Stimulated activated naive CD8-positive, alpha-beta T cell treated with anti-CD3 and anti-CD28 coated beads, Interleukin-15, amount 100 ng/mL, for 72 hours (primary cell): Measurements from ENCODE around the gene MMP21.

ENCODE experiments used
- ATAC-seq: fragments of 150-1000 bp; cut with Tn5 transposase; 2 replicates; pipeline ENCODE4 v1.10.0; 2021; ENCODE audit warnings: mild to moderate bottlenecking, moderate library complexity
- DNase-seq, 2 donors: peaks; one replicate each; pipeline ENCODE4 v3.0.0; 2021 to 2022
- H3K27ac Mint-ChIP-seq, 2 donors: one replicate each; pipeline ENCODE4 v1.8.0; 2022; ENCODE audit warnings: mild to moderate bottlenecking in 2 of 2, mixed read lengths in 2 of 2, moderate library complexity in 2 of 2
- H3K27me3 Mint-ChIP-seq: one replicate; pipeline ENCODE4 v1.8.0; 2022; ENCODE audit warnings: mixed read lengths
- H3K4me1 Mint-ChIP-seq: one replicate; pipeline ENCODE4 v1.8.0; 2022; ENCODE audit warnings: mild to moderate bottlenecking, mixed read lengths
- H3K4me3 Mint-ChIP-seq, 2 donors: one replicate each; pipeline ENCODE4 v1.8.0; 2022; ENCODE audit warnings: mild to moderate bottlenecking in 2 of 2, mixed read lengths in 2 of 2, moderate library complexity in 1 of 2
- H3K9me3 Mint-ChIP-seq, 2 donors: one replicate each; pipeline ENCODE4 v1.8.0; 2022; ENCODE audit warnings: mixed read lengths in 2 of 2

The MMP21 gene

DNA sequence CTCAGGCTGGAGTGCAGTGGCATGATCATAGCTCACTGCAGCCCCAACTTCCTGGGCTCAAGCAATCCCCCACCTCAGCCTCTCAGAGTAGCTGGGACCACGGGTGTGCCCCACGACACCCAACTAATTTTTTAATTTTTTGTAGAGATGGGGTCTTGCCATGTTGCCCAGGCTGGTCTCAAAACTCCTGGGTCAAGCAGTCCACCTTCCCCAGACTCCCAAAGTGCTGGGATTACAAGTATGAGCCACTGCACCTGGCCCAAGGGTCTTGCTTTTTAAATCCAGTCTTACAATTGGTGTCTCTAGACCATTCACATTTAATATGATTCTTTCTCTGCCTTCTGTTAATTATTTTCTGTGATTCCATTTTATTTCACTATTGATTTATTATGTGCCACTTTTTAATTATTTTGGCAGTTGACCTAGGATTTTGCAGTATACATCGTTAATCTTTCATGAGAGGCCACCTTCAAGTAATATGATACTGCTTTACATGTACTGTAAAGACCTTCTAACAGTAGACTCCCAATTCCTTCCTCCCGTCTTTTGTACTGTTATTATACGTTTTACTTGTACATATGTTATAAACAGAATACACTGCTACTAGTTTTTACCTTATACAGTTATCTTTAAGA is 18.7 kb downstream of the MMP21 start:
- no peak overlapping the region for H3K4me3 Mint-ChIP-seq
- H3K4me1 Mint-ChIP-seq = no peaks in the 10 kb centered on the region
- ATAC-seq = no peak
- peak overlapping the region in 1 of 2 donors; percentile 77 for H3K27ac Mint-ChIP-seq
- no peak for DNase-seq
- H3K9me3 Mint-ChIP-seq = no peaks in the 10 kb centered on the region
- no peaks in the 10 kb centered on the region for H3K27me3 Mint-ChIP-seq

DNA sequence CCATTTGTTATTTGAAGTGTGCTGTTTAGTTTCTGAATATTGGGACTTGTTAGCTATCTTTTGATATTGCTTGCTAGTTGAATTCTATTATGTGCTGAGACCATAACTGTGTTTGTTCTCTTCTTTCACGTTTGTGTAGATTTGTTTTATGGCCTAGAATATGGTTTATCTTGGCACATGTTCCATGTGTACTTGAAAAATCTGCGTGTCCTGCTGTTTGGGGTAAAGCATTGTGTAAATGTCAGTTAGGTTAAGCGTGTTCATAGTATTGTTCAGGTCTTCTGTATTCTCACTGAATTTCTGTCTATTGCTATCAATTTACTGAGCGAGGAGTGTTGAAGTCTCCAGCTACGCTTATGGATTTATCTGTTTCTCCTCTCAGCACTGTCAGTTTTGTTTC is 19.4 kb downstream of the MMP21 start:
- no peaks in the 10 kb centered on the region for H3K27me3 Mint-ChIP-seq
- no peak overlapping the region for H3K27ac Mint-ChIP-seq
- ATAC-seq = no peak
- H3K4me3 Mint-ChIP-seq = no peak overlapping the region
- no peak for DNase-seq
- H3K4me1 Mint-ChIP-seq = no peaks in the 10 kb centered on the region
- H3K9me3 Mint-ChIP-seq = no peaks in the 10 kb centered on the region

DNA sequence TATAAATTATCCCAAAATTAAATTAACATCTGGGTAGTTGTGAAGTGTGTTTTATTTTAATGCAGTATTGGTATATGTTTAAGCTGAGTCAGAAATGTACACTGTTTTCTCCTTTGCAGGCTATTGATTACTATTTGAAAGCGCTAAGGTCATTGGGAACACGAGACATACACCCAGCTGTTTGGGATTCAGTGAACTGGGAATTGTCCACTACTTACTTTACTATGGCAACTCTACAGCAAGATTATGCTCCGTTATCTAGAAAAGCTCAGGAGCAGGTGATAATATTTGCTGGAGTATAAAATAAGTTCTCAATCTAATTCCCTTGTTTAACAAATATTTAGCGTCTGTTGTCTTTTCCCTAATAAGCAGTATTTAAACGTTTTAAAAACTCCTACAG is 28.2 kb downstream of the MMP21 start:
- H3K27me3 Mint-ChIP-seq = no peaks in the 10 kb centered on the region

DNA sequence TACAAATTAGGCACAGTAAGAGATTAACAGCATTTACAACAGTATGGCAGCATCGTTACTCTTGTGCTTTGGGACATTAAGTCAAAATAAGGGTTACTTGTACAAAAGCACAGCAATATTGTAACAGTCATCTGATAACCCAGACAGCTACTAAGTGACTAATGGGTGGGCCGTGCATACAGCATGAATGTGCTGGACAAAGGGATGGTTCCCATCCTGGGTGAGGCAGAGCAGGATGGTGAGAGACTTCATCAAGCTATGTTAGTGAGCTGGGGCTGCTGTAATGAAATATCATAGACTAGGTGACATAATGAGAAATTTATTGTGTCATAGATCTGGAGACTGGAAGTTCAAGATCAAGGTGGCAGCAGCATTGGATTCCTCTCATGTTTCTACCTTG is 30.7 kb downstream of the MMP21 start:
- H3K9me3 Mint-ChIP-seq = no peaks in the 10 kb centered on the region

More for the DNA sequence above, 28.2 kb downstream of the MMP21 start:
- Mint-ChIP-seq H3K4me1 (peaks cover 10% of the 10 kb centered on the region), H3K4me3 (no peak overlapping the region), H3K27ac (no peak overlapping the region), H3K9me3 (no peaks in the 10 kb centered on the region)
- DNase-seq = no peak
- ATAC-seq = no peak

DNA sequence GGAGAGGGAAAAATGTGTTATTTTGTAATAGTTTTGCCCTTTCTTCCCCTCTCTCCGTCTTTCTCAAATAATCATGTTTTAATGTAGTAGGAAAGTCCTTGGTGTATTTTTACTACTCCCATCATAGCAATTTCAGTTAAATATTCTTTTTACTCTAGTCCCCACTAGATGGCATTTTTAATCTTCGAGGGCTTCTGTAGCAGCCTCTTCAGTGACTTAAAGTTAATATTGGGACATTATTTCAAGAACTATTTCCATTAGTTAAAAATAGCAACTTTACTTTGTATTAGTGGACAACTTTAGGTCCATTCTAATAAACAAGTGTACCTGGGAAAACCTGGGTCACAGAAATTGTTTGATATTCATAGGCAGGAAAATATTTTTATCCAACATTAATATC is 33.2 kb downstream of the MMP21 start:
- no peak overlapping the region for H3K27ac Mint-ChIP-seq
- no peaks in the 10 kb centered on the region for H3K27me3 Mint-ChIP-seq
- no peak overlapping the region for H3K4me3 Mint-ChIP-seq
- no peak for ATAC-seq
- peaks cover 10% of the 10 kb centered on the region for H3K4me1 Mint-ChIP-seq
- no peak for DNase-seq
- no peaks in the 10 kb centered on the region for H3K9me3 Mint-ChIP-seq

More for the DNA sequence above, 30.7 kb downstream of the MMP21 start:
- H3K27ac Mint-ChIP-seq = no peak overlapping the region
- peaks cover 10% of the 10 kb centered on the region for H3K4me1 Mint-ChIP-seq
- H3K27me3 Mint-ChIP-seq = no peaks in the 10 kb centered on the region
- ATAC-seq = no peak
- H3K4me3 Mint-ChIP-seq = no peak overlapping the region
- DNase-seq = no peak

DNA sequence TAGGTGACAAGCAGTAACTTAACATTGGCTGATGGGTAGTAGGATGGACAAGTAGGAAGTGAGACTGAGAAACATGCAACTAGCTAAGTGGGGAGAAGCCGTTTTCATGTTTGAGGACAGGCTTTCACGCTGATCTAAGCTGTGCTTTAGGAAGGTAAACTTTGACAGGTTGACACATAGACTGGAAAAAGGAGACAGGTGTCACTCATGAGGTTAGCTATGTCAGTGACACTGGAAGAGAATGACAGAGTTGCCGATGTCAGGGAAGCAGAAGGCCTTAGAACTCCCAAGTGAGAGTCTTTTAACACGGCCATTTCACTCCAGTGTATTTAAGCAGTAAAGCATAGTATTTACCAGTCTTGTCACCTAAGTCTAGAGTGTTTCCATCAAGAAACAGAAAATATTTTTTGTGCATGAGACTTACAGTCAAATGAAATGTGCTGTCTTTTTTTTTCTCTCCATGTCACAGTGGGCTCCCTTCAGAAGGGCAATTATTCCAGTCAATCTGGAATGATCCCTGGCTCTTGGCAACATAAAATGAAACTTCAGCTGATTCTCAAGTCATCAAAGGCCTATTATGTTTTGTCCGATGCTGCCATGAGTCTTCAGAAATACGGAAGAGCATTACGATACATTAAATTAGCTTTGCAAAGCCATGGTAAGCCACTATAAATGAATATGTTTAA is 35.5 kb downstream of the MMP21 start:
- H3K4me1 Mint-ChIP-seq = no peaks in the 10 kb centered on the region
- peak overlapping the region in 1 of 2 donors; percentile 30 for H3K27ac Mint-ChIP-seq

DNA sequence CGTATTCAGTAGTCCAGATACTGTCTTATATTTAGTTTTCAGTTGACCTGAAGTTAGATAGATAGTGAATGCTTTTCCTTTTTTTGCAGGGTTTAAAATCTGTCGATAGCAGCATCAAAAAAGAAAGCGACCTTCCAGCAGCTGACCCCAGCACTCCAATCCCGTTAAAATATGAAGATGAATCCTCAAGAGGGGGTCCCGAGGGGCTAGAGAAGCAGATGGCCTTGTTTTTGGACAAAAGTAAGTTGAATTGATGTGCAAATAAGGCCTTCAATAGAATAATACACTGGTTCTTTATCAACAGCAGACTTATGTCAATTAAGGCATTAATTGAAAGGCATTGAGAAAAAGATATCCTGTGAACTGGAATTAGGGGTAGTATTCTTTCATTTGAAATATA is 37.4 kb downstream of the MMP21 start:
- ATAC-seq (no peak), DNase-seq (no peak)
- Mint-ChIP-seq H3K4me1 (no peaks in the 10 kb centered on the region), H3K9me3 (no peaks in the 10 kb centered on the region), H3K4me3 (no peak overlapping the region), H3K27me3 (no peaks in the 10 kb centered on the region), H3K27ac (peak overlapping the region in 1 of 2 donors; percentile 65)

More for the DNA sequence above, 35.5 kb downstream of the MMP21 start:
- ATAC-seq = no peak
- H3K4me3 Mint-ChIP-seq = no peak overlapping the region
- no peaks in the 10 kb centered on the region for H3K9me3 Mint-ChIP-seq
- no peak for DNase-seq
- H3K27me3 Mint-ChIP-seq = no peaks in the 10 kb centered on the region

DNA sequence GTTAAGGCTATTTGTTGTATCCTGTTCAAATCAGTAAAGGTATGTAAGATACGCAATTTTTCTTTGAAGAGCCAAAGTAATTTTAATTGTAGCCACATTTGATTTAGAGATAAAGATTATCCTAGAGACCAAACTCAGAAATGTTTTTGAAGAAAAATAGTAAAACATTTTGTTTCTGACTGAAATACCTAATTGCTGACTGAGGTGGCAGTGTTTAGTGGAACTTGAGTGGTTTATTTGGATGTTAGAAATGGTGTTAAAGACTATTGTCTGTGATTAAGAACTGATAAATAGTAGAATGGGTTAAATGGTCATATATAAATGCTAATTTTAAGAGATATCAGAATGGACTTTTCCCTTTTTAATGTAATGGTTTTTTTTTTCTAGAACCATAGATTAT is 40.8 kb downstream of the MMP21 start:
- no peaks in the 10 kb centered on the region for H3K9me3 Mint-ChIP-seq
- H3K27ac Mint-ChIP-seq = no peak overlapping the region
- no peaks in the 10 kb centered on the region for H3K4me1 Mint-ChIP-seq
- ATAC-seq (no peak), DNase-seq (no peak)
- no peak overlapping the region for H3K4me3 Mint-ChIP-seq
- H3K27me3 Mint-ChIP-seq = no peaks in the 10 kb centered on the region

DNA sequence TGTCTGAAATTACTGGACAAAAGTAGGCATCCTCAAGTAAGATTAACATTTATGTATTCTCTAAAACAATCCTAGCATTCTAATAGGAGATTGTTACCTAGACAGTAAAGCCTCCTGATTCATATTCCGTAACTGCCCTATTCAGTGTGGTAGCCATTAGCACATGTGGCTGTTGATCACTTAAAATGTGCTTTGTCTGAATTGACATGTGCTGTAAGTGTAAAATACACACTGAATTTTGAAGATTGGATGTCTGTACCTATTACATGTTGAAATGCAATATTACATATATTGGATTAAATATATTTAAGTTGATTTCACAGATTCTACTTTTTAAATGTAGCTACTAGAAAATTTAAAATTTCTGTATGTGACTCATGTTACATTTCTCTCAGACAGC is 41.5 kb downstream of the MMP21 start:
- no peaks in the 10 kb centered on the region for H3K4me1 Mint-ChIP-seq
- no peak overlapping the region for H3K27ac Mint-ChIP-seq
- DNase-seq = no peak
- no peak for ATAC-seq
- no peaks in the 10 kb centered on the region for H3K9me3 Mint-ChIP-seq
- H3K4me3 Mint-ChIP-seq = no peak overlapping the region
- no peaks in the 10 kb centered on the region for H3K27me3 Mint-ChIP-seq

DNA sequence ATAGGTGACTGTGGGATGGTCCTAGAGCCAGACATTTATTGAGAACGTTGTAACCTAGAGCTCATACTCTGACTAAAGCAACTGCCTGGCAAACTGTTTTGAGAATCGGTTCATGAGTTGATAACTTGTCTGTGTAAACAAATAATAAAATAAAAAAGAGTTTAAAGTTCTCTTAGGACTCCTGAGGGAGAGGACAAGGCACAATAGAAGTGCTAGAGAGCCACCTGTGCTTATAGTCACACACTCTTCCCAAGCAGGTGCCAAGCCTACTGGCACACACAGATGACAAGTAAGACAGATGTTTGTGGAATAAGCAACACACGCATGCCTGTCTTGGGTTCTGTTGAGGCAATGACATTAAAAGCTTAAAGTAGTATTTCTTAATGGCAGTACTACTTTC is 48.2 kb downstream of the MMP21 start:
- Mint-ChIP-seq H3K27me3 (no peaks in the 10 kb centered on the region), H3K9me3 (no peaks in the 10 kb centered on the region), H3K4me1 (peaks cover 6% of the 10 kb centered on the region), H3K27ac (no peak overlapping the region), H3K4me3 (no peak overlapping the region)
- ATAC-seq (no peak), DNase-seq (no peak)

DNA sequence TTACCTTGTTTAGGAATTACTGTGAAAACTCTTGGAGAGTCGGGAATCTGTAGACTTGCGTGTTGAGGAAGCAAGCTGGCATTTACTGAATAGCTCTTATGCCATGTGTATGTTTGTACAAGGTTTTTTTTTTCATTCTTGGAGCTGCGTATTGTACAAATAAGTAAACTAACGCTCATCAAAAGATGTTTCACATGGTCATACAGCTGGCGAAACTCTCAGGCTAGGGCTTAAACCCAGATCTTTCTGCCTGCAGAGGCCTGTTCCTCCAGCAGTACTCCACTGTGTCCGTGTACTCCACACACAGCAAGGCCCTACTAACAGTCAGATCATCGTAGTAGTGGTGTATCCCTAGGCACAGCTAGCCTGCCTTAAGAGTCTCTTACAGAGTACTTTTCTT is 48.7 kb downstream of the MMP21 start:
- no peaks in the 10 kb centered on the region for H3K27me3 Mint-ChIP-seq
- no peak for DNase-seq
- H3K4me3 Mint-ChIP-seq = no peak overlapping the region
- peaks cover 11% of the 10 kb centered on the region for H3K4me1 Mint-ChIP-seq
- no peak overlapping the region for H3K27ac Mint-ChIP-seq
- ATAC-seq = no peak
- H3K9me3 Mint-ChIP-seq = no peaks in the 10 kb centered on the region

DNA sequence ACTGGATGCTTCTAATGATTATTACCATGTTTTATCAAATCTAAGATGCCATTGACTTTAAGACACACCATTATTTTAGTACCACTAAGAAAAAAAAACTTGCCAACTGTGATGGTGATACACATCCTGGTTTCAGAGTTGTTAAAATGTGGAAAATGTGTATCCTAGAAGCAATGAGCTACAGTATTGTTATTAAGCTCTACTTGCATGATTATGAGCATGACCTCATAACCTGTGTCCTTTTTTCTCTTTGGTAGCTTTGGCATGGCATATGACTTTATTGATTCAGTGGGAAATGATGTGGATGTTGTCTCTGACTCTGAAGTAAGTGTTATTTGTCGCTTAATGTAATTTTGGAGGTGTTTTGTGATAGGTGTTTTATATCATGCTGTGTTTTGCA is 52.8 kb downstream of the MMP21 start:
- Mint-ChIP-seq H3K4me1 (peaks cover 28% of the 10 kb centered on the region), H3K27ac (no peak overlapping the region), H3K4me3 (no peak overlapping the region), H3K27me3 (no peaks in the 10 kb centered on the region), H3K9me3 (no peaks in the 10 kb centered on the region)
- DNase-seq = no peak
- no peak for ATAC-seq

DNA sequence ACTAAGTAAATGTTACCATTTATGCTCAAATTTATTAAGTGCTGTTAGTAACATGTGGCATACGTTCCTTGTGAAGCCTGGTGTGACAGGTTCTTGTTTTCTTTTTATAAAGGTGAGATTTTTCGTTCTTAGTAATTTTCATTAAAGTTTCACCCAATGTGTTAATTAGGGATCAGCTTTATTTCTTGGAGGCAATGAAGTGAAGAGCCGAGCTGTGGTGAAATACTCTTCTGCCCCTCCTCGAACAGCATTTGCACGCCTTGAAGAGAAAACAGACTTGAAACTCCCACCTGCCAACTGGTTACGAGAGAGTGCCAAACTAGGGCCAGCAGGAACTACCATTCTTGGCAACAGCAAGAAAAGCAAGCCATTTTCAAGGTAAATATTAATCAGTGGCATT is 54.6 kb downstream of the MMP21 start:
- Mint-ChIP-seq H3K4me3 (peak overlapping the region; percentile 24 to 57), H3K27me3 (no peaks in the 10 kb centered on the region), H3K4me1 (peaks cover 28% of the 10 kb centered on the region), H3K9me3 (no peaks in the 10 kb centered on the region), H3K27ac (no peak overlapping the region)
- DNase-seq = no peak
- ATAC-seq = no peak

DNA sequence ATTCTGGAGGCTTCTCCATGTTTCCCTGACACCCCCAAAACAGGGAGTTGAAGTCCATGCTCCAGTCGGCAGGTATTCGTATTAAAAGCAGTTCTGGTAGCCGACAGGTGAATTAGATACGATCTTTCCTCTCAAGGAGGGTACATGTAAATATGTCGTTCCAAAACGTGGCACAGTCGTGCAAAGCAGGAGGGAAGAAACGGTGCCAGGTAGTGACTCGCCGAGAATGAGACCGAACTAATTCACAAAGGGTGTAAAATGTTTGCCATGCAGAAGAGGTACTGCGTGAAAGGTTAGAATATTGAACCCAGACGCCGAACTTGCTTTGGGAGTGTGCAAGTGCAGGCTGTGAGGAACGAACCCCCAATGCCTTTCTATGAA is 55.6 kb downstream of the MMP21 start:
- H3K27ac Mint-ChIP-seq = peak overlapping the region; percentile 99
- peak overlapping the region; percentile 94 to 99 for H3K4me3 Mint-ChIP-seq
- no peaks in the 10 kb centered on the region for H3K27me3 Mint-ChIP-seq
- no peak for DNase-seq
- no peaks in the 10 kb centered on the region for H3K9me3 Mint-ChIP-seq
- ATAC-seq = no peak
- H3K4me1 Mint-ChIP-seq = peaks cover 28% of the 10 kb centered on the region

DNA sequence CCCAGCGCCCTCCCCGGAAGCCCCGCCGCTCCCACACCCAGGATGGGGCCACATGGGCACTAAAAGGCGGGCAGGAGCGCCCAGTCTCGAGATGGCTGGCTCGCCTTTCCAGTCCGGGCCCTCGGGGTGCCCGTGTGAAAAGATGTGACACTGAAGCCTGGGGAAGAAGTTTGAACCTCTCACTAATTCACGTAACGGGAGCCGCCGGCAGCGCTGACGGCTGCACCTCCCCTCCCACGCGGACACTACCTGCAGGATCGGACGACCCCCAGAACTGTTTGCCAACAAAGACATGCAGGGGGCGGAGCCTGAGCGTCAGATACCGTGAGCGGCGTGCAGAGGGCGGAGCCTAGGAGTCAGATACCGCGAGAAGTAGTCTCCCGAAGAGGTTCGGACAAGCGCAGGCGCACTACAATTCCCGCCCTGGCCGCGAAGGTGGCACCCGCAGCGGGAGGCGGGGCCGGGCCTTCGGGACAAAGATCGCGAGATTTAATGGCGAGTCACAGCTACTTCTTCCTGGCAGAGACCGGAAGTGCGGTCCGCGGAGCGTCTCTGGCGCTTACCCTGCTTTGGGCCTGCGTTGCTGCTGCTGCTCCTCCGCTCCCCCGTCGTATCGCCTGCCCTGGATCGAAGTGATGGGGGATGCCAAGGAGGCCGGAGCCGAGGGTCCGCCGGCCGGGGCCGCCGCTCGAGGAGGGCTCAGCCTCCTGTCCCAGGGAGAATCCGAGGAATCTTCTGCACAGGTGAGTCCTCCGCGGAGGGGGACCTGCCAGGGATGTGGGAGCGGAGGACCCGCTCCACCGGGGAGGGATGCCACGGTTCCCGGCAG is 56.2 kb downstream of the MMP21 start, which contains the start of gene EDRF1:
TSS of gene EDRF1 (plus strand) at position 537 of the 829 bp plus-strand sequence. CDS start at position 636, 99 bp downstream.
- H3K4me1 Mint-ChIP-seq = peaks cover 28% of the 10 kb centered on the region
- peak; percentile 99 for DNase-seq
- peaks cover 0 to under 1% of the 10 kb centered on the region in 2 donors for H3K9me3 Mint-ChIP-seq
- no peaks in the 10 kb centered on the region for H3K27me3 Mint-ChIP-seq
- H3K27ac Mint-ChIP-seq = peak within 1 kb of the TSS; percentile 99
- peak within 1 kb of the TSS; percentile 94 to 99 for H3K4me3 Mint-ChIP-seq
- peak; percentile 96 for ATAC-seq
